Measurements from ENCODE around the gene RPS16.
"Not testable (repeated sequence)": the region's sequence is repeated elsewhere in the genome, so short reads cannot be mapped to it uniquely, and the experiment has no call there.

RPS16 gene

DNA sequence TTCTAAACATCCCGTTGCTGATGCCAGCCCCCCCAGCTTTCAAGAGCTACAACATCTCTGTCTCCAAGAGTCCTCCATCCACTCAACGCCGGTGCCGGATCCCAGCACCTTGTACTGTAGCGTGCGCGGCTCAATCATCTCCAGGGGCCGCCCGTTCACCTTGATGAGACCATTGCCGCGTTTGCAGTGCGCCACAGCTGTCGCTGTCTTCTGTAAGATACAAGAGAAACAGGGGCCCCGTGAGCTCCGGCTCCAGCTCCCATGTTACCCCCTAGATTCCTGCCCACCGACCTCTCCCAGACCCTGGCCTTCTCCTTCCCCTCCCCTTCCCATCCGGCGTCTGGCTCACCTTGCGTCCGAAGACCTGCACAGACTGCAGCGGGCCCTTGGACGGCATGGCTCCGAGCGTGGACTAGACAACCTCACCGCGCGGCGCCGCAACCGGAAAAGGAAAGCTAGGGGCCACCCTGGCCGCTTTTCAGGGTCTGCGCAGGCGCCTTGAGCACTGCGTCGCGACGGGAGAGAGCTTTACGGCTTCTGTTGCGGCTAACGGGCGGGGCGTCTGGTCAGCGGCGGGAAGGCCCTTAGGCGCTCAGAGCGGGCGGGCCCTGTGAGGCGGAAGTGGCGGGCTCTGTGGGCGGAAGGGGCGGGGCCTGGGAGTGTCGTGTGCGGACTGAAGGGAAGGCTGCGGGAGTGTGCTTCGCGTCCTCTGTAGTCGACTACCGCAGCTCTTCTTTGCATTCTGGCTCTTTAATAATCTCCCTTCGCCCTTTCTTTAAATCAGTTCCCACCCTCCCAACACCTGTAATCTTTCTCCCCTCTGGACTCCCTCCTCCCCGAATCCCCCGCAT is at the start of gene RPS16:
TSS of gene RPS16 (minus strand) at position 451 of the 851 bp plus-strand sequence. CDS start at position 397, 54 bp downstream.
- peak; percentile 99 for DNase-seq

- no peak for DNase-seq
Observed at GRCh38 chr19:39483141-39483540, 47.4 kb upstream of the RPS16 start.

- DNase-seq: no peak
Observed at GRCh38 chr19:39481676-39482075, 45.9 kb upstream of the RPS16 start.

- no peak for DNase-seq
Observed at GRCh38 chr19:39481229-39481545, 45.4 kb upstream of the RPS16 start.

DNA sequence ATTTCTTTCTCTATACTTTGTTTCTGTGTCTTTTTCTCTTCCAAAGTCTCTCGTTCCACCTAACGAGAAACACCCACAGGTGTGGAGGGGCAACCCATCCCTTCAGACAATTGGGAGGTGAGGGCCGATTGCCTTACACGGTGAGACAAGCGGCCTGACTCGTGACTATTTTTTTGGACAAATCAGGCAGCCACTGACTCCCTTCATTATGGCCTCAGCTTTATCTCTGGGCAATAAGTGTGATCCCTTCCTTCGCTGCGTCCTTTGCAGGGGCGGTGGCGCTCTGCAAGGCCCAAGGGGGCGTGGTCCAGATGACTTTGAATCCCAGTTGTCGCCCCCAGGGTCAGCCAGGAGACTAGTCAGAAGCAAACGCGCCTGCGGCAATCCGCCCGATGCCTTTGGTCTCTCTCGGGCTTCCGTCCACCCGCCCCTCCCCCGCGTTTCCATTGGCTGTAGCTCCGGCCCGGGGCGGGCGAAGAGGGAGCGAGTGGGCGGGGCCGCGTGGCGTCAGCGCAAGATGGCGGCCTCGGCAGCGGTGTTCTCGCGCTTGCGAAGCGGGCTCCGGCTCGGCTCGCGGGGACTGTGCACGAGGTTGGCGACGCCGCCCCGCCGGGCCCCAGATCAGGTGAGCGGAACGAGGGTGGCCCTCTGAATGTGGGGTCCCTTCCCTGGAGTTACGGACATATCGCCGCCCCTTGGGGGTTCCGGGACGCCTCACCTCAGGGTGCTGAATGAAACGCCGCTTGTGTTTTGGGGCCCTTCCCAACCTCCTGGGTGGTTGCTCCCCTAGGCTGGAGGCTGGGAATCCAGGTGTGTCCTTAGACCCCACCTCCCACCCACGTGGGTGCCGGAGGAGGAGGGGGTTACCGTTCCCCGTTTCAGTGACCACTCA is 44.8 kb upstream of the RPS16 start, which contains the start of gene TIMM50:
TSS of gene TIMM50 (plus strand) at position 502 of the 892 bp plus-strand sequence. CDS start at position 518, 16 bp downstream.
- peak; percentile 98 for DNase-seq

- DNase-seq: no peak
Observed at GRCh38 chr19:39479916-39480315, 44.2 kb upstream of the RPS16 start.

GRCh38 chr19:39479319-39479801 is 43.6 kb upstream of the RPS16 start:
- not testable (repeated sequence) for DNase-seq

DNA sequence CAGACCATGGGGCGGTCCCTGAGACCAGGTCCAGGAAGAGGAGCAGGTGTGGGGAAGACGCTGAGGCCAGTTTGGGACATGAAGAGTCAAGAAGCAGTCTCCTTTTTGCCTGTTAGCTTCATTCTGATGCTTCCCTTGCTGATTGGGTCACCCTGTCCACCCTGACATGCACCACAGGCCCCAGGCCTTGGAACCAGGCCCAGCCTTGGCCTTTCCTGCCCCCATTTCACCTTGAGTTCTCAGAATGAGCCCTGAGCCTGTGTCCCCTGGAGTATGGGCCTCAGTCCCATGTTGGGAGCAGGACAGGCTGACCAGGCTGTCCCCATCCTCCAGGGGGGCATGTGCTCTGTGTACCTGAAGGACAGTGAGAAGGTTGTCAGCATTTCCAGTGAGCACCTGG is 40.0 kb upstream of the RPS16 start:
- DNase-seq: no peak

GRCh38 chr19:39474139-39474620 is 38.4 kb upstream of the RPS16 start:
- DNase-seq: peak; percentile 72

DNA sequence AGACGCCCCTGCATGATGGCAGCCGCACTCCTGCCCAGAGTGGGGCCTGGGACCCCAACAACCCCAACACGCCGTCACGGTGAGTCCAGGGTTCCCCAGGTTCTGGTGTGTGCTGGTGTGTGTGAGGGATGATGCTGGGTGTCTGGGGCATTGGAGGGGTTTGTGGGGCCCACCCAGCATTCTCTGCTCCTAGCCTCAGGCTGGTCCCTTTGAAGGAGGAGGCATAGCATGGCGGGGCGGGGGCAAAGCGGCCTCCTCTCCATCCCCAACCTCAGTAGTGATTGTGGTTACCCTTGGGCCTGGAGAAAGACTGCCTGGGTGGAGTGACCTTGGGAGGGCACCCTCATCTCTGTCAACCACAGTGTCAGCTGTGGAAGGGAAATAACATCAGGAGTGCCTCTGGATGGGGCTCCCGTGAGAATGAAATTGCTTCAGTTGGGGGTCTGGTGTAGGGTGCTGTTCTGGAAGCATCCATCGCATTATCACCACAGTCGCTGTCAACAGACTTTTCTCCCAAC is 37.8 kb upstream of the RPS16 start:
- no peak for DNase-seq

- DNase-seq: no peak
Observed at GRCh38 chr19:39472746-39473442, 37.1 kb upstream of the RPS16 start.

- DNase-seq: no peak
Observed at GRCh38 chr19:39471756-39472536, 36.2 kb upstream of the RPS16 start.

GRCh38 chr19:39470724-39471339 is 35.1 kb upstream of the RPS16 start:
- no peak for DNase-seq

DNA sequence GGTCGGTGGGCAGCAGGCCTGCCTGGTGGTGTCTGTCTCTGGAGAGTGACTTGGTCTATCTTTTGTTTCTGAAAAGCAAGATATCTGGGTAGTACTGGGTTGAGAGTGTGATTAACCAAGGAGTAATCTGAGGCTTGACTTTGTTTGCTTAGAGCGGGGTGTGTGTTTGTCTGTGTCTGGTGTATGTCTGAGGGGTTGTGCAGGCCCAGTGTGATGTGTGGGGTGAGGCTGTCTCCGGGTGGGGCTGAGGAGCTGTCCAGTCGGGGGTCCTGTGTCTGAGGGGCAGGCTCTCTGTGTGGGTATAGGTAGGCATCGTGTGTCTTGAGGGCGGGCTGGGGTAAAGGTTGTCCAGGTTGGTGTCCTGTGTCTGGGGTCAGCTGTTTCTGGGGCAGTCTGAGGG is 33.8 kb upstream of the RPS16 start:
- no peak for DNase-seq

GRCh38 chr19:39469036-39469435 is 33.3 kb upstream of the RPS16 start:
- no peak for DNase-seq

DNA sequence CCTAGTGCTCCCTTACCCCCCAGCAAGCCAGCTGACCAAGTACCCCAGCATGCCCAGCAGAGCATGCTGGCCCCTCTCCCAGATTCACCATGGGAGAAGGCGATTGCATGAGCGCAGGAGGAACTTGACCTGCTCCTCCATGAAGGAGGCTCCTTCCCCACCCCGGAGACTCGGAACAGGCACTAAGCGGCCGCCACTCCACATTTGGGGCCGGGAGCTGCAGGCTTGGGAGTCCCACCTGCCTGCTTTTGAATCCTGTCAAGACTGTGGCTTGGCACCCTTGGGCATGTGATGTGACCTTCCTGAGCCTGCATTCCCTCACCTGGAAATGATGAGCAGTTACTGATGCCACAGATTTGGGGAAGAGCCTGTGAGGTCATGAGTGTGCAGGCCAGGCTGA is 32.2 kb upstream of the RPS16 start:
- DNase-seq: no peak

- no peak for DNase-seq
Observed at GRCh38 chr19:39465956-39466747, 30.4 kb upstream of the RPS16 start.

GRCh38 chr19:39463403-39463802 is 27.7 kb upstream of the RPS16 start:
- DNase-seq: no peak

DNA sequence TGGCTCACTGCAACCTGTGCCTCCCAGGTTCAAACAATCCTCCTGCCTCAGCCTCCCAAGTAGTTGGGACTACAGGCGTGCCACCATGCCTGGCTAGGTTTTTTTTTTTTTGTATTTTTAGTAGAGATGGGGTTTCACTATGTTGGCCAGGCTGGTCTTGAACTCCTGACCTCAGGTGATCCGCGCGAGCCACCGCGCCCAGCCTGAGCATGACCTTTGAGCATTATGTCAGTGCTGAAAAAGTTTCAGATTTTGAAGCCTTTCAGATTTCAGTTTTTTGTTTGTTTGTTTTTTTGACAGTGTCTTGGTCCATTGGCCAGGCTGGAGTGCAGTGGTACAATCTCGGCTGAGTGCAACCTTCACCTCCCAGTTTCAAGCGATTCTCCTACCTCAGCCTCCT is 15.5 kb upstream of the RPS16 start:
- DNase-seq: not testable (repeated sequence)

DNA sequence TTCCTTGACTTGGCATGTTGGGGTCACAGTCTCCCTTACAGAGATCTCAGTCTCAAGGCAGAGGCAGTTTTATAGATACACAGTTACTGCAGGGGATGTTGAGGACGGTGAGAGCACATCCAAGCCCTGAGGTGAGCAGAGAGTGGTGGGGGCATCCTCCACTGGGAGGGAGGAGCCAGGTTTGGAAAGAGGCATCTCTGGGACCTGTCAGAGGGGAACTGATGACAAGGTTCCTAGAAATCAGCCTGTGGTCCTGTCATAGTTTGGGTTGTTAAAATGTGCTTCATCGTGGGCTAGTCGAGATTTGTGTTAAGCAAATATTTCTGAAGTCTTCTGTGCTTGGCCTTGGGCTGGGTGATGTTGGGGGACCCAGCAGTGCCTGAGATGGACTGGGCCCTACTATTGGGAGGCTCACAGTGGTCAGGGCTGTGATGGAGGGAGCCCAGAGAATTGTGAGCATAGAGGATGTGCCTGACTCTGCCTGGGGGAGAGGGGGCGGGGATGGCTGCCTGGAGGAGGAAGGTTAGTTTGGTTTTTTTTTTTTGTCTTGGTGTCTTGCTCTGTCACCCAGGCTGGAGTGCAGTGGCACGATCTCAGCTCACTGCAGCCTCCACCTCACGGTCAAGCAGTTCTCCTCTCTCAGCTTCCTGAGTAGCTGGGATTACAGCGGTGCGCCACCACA is 13.5 kb upstream of the RPS16 start:
- DNase-seq: no peak

Data from activated gamma-delta T cell treated with Interleukin-2 at 50 U/mL for 16 hours (primary cell).